IMR-90 (cell line): ENCODE results near the gene TSHZ3. TPM values are rescaled to one million over a fixed set of nuclear protein-coding genes. Genes with fewer than 3 reads are reported as not detected.

ENCODE experiments used
- ATAC-seq: fragments of 200-7000 bp; cut with Tn5 transposase; 2 replicates; pipeline ENCODE4 v1.9.1; 2020; ENCODE audit warnings: low read depth, mild to moderate bottlenecking, moderate library complexity
- BruUV-seq: library from RNA; stranded (reverse); fragments of 400-500 nt; replicated peaks from 2 replicates; lab custom pipeline; 2021; lab: Mats Ljungman, UMichigan
- CTCF ChIA-PET: fragments of 300-600 bp; formaldehyde crosslinking; extraction: SDS; loops from one replicate; lab custom pipeline; 2021; ENCODE audit warnings: antibody characterized with exemption; lab: Yijun Ruan, JAX
- POLR2A ChIA-PET: fragments of 300-600 bp; sonication (Branson Sonifier 250); formaldehyde crosslinking; loops from one replicate; lab custom pipeline; 2022; ENCODE audit warnings: antibody characterized with exemption; ENCODE audit not compliant: unreplicated experiment; lab: Charles Lee
- DNase-seq: peaks from one replicate; pipeline ENCODE4 v3.0.0; 2013
- H2AFZ ChIP-seq: replicated peaks from 2 replicates; pipeline ENCODE3; 2013; ENCODE audit warnings: low read length, mild to moderate bottlenecking; ENCODE audit not compliant: poor library complexity
- H2AK5ac ChIP-seq: 2 replicates; pipeline ENCODE4 v1.6.1; 2013; ENCODE audit warnings: low read depth, low read length, inconsistent platforms
- H2AK9ac ChIP-seq: replicated peaks from 2 replicates; pipeline ENCODE3; 2013; ENCODE audit warnings: mild to moderate bottlenecking, low read depth, low read length, moderate library complexity; ENCODE audit not compliant: poor library complexity
- H2BK120ac ChIP-seq: 2 replicates; pipeline ENCODE4 v1.6.1; 2013; ENCODE audit warnings: low read depth, low read length, inconsistent platforms
- H2BK15ac ChIP-seq: 3 replicates; pipeline ENCODE4 v1.6.1; 2013; ENCODE audit warnings: low read depth, low read length, inconsistent platforms
- H2BK20ac ChIP-seq: 2 replicates; pipeline ENCODE4 v1.6.1; 2013; ENCODE audit warnings: low read depth, mild to moderate bottlenecking, inconsistent platforms, low read length, moderate library complexity
- H2BK5ac ChIP-seq: 2 replicates; pipeline ENCODE4 v1.6.1; 2013; ENCODE audit warnings: mild to moderate bottlenecking, low read depth, low read length, inconsistent platforms; ENCODE audit not compliant: poor library complexity, severe bottlenecking
- H3K14ac ChIP-seq: replicated peaks from 2 replicates; pipeline ENCODE4 v1.6.1; 2013; ENCODE audit warnings: low read depth, low read length, inconsistent platforms
- H3K18ac ChIP-seq: 2 replicates; pipeline ENCODE4 v1.6.1; 2013; ENCODE audit warnings: low read depth, low read length, control low read depth
- H3K23ac ChIP-seq: 2 replicates; pipeline ENCODE4 v1.6.1; 2013; ENCODE audit warnings: low read depth, low read length, inconsistent platforms
- H3K27ac ChIP-seq: 2 replicates; pipeline ENCODE4 v1.5.1; 2013; ENCODE audit warnings: mild to moderate bottlenecking, control low read depth, low read length; ENCODE audit not compliant: insufficient read depth
- H3K27me3 ChIP-seq: 2 replicates; pipeline ENCODE4 v1.6.1; 2013; ENCODE audit warnings: low read length; ENCODE audit not compliant: control insufficient read depth, insufficient read depth
- H3K36me3 ChIP-seq: 2 replicates; pipeline ENCODE4 v1.6.1; 2013; ENCODE audit warnings: low read length, mixed read lengths; ENCODE audit not compliant: control insufficient read depth, insufficient read depth
- H3K4ac ChIP-seq: 2 replicates; pipeline ENCODE4 v1.6.1; 2013; ENCODE audit warnings: low read depth, low read length, inconsistent platforms
- H3K4me1 ChIP-seq: 2 replicates; pipeline ENCODE4 v1.6.1; 2013; ENCODE audit warnings: low read length, mixed read lengths; ENCODE audit not compliant: control insufficient read depth, insufficient read depth
- H3K4me2 ChIP-seq: 2 replicates; pipeline ENCODE4 v1.6.1; 2013; ENCODE audit warnings: low read depth, mild to moderate bottlenecking, control low read depth, low read length, moderate library complexity
- H3K4me3 ChIP-seq: 2 replicates; pipeline ENCODE4 v1.5.1; 2013; ENCODE audit warnings: low read depth, mild to moderate bottlenecking, control low read depth, low read length, moderate library complexity; ENCODE audit not compliant: insufficient read depth
- H3K56ac ChIP-seq: 2 replicates; pipeline ENCODE4 v1.6.1; 2013; ENCODE audit warnings: low read length, inconsistent platforms; ENCODE audit not compliant: insufficient read depth; ENCODE audit errors: extremely low read depth
- H3K79me1 ChIP-seq, 2 experiments: 2 replicates each; pipeline ENCODE4 v1.6.1; 2013; ENCODE audit warnings: low read length in 2 of 2, inconsistent platforms in 1 of 2, low read depth in 1 of 2
- H3K9ac ChIP-seq: 2 replicates; pipeline ENCODE4 v1.6.1; 2013; ENCODE audit warnings: low read depth, low read length, control low read depth
- H3K9me1 ChIP-seq: 2 replicates; pipeline ENCODE4 v1.6.1; 2013; ENCODE audit warnings: low read length, inconsistent platforms; ENCODE audit not compliant: insufficient read depth
- H3K9me3 ChIP-seq: 2 replicates; pipeline ENCODE4 v1.6.1; 2013; ENCODE audit warnings: low read length; ENCODE audit not compliant: control insufficient read depth, insufficient read depth
- H4K20me1 ChIP-seq: 2 replicates; pipeline ENCODE4 v1.6.1; 2013; ENCODE audit warnings: low read length, inconsistent platforms; ENCODE audit not compliant: insufficient read depth
- H4K5ac ChIP-seq: 2 replicates; pipeline ENCODE4 v1.6.1; 2013; ENCODE audit warnings: mild to moderate bottlenecking, low read depth, low read length, control low read depth
- H4K8ac ChIP-seq, 2 experiments: 2 replicates each; pipeline ENCODE4 v1.6.1; 2013; ENCODE audit warnings: low read depth in 2 of 2, low read length in 2 of 2, control low read depth in 1 of 2, inconsistent platforms in 1 of 2
- H4K91ac ChIP-seq: 2 replicates; pipeline ENCODE4 v1.6.1; 2013; ENCODE audit warnings: low read depth, low read length, inconsistent platforms; ENCODE audit not compliant: insufficient read depth
- BHLHE40 ChIP-seq: fragments of 150-350 bp; IDR thresholded peaks from 2 replicates; pipeline ENCODE4 v1.6.1; 2016; ENCODE audit warnings: mild to moderate bottlenecking, low read depth, low read length
- CEBPB ChIP-seq: IDR thresholded peaks from 2 replicates; pipeline ENCODE4 v1.6.1; 2012; ENCODE audit warnings: low read depth, low read length, improper control_type of control experiment
- RAD21 ChIP-seq: IDR thresholded peaks from 2 replicates; pipeline ENCODE4 v1.6.1; 2012; ENCODE audit warnings: low read length, improper control_type of control experiment
- RCOR1 ChIP-seq: IDR thresholded peaks from 2 replicates; pipeline ENCODE4 v1.6.1; 2012; ENCODE audit warnings: mild to moderate bottlenecking, low read length, improper control_type of control experiment; ENCODE audit not compliant: insufficient replicate concordance
- WGBS, 2 experiments: methylation state at CpG; one replicate each; pipeline versions ENCODE4 v1.1.5 to v1.1.7; 2013; ENCODE audit warnings: missing lambda C conversion rate in 2 of 2; ENCODE audit not compliant: insufficient read length in 1 of 2; ENCODE audit errors: extremely low coverage in 2 of 2; 5-methylcytosine and 5-hydroxymethylcytosine counted together
- dilution Hi-C: fragments of 300-500 bp; cut with HindIII; formaldehyde crosslinking; loops from one replicate; pipeline ENCODE4 v1.14.3; 2018; ENCODE audit warnings: low sequenced_read_pairs; ENCODE audit not compliant: unreplicated experiment
- in situ Hi-C: fragments of 300-500 bp; cut with MboI; formaldehyde crosslinking; loops from 3 replicates; pipeline ENCODE4 v1.14.3; 2019; ENCODE audit warnings: low sequenced_read_pairs, inconsistent platforms, mixed read lengths
- intact Hi-C: fragments of 100-400 bp; cut with micrococcal nuclease; formaldehyde crosslinking; loops from 2 replicates; pipeline ENCODE4 v1.10.0; 2022
- polyA plus RNA-seq, 3 experiments: library from polyadenylated mRNA; depleted of rRNA; stranded (reverse); fragments of >200 nt; gene quantifications; 2 replicates each; pipeline ENCODE4 v1.2.3, GENCODE V29; 2012; ENCODE audit warnings: low replicate concordance in 1 of 3
- total RNA-seq: library from RNA; depleted of rRNA; stranded (reverse); fragments of >200 nt; gene quantifications from 2 replicates; pipeline ENCODE4 v1.2.3, GENCODE V29; 2012
- TF ChIP-seq, protein P1 (sequence below): fragments of 150-350 bp; IDR thresholded peaks from 2 replicates; pipeline ENCODE4 v1.6.1; 2017; ENCODE audit warnings: mild to moderate bottlenecking, antibody characterized with exemption, low read length, low read depth
- TF ChIP-seq, protein P2 (sequence below): conservative IDR thresholded peaks from 2 replicates; pipeline ENCODE4 v1.5.1; 2012; ENCODE audit warnings: mild to moderate bottlenecking, low read depth, low read length, improper control_type of control experiment

The TSHZ3 gene
- total and polyA plus RNA-seq, 2 of the 4 experiments (the other 2 are of a cell fraction): 8.1 to 13.0 TPM

DNA sequence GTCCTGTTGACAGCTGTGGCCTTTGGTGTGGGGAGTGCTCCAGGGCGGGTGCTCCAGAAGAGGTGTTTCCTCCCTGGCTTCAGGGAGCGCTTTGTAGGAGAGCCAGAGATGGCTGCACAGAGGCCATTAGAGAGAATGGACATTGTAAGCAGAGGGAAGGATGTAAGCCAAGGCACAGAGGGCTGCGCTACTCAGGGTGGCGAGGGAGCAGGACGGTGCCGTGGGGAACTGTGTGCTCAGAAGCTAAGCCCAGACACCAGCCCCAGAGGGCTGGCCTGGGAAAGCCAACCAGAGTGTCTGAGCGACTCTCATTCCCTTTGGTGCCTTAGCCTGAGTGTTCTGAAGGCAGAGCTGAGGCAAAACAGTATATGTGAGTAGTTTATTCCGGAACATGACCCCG lies 92.2 kb downstream of the TSHZ3 start:
- no peak overlapping the region for H2BK120ac ChIP-seq
- POLR2A ChIA-PET: no interaction called here
- no peak overlapping the region for H3K4me2 ChIP-seq
- no peak overlapping the region for H4K5ac ChIP-seq
- CTCF ChIA-PET: no interaction called here
- intact Hi-C loops (no loop called here), in situ Hi-C loops (no loop called here), dilution Hi-C loops (no loop called here)
- ATAC-seq (no peak), DNase-seq (no peak)
- no TSS peak for BruUV-seq
- H2AK5ac ChIP-seq: 0 out of 2 replicates have a peak overlapping the region, but pooled peaks have one; percentile 20
- no peak overlapping the region for H3K27ac ChIP-seq
- no peaks in the 10 kb centered on the region for H3K9me3 ChIP-seq
- H4K91ac ChIP-seq: no peak overlapping the region
- no peak overlapping the region for H2BK5ac ChIP-seq
- no peak overlapping the region for H3K4ac ChIP-seq
- no peak overlapping the region for H2BK15ac ChIP-seq
- WGBS, 2 experiments: 98% methylated on average over 4 of the region's 9 CpGs; no CpG with 5 or more reads in 1 of the 2 experiments
- no peak for TF ChIP-seq BHLHE40
- TF ChIP-seq, protein P1, sequence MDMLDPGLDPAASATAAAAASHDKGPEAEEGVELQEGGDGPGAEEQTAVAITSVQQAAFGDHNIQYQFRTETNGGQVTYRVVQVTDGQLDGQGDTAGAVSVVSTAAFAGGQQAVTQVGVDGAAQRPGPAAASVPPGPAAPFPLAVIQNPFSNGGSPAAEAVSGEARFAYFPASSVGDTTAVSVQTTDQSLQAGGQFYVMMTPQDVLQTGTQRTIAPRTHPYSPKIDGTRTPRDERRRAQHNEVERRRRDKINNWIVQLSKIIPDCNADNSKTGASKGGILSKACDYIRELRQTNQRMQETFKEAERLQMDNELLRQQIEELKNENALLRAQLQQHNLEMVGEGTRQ: no peak
- no peak for TF ChIP-seq CEBPB
- no peak for TF ChIP-seq RAD21
- TF ChIP-seq RCOR1: no peak
- TF ChIP-seq, protein P2, sequence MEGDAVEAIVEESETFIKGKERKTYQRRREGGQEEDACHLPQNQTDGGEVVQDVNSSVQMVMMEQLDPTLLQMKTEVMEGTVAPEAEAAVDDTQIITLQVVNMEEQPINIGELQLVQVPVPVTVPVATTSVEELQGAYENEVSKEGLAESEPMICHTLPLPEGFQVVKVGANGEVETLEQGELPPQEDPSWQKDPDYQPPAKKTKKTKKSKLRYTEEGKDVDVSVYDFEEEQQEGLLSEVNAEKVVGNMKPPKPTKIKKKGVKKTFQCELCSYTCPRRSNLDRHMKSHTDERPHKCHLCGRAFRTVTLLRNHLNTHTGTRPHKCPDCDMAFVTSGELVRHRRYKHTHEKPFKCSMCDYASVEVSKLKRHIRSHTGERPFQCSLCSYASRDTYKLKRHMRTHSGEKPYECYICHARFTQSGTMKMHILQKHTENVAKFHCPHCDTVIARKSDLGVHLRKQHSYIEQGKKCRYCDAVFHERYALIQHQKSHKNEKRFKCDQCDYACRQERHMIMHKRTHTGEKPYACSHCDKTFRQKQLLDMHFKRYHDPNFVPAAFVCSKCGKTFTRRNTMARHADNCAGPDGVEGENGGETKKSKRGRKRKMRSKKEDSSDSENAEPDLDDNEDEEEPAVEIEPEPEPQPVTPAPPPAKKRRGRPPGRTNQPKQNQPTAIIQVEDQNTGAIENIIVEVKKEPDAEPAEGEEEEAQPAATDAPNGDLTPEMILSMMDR: no peak
- H2BK20ac ChIP-seq: no peak overlapping the region
- H3K56ac ChIP-seq: no peak overlapping the region
- H3K23ac ChIP-seq: no peak overlapping the region
- H4K20me1 ChIP-seq: no peaks in the 10 kb centered on the region
- H3K4me3 ChIP-seq: no peak overlapping the region
- H3K9me1 ChIP-seq: peaks cover 12% of the 10 kb centered on the region; the same call in 1 of the 2 replicates
- no peak overlapping the region for H3K9ac ChIP-seq
- H3K79me1 ChIP-seq: no peaks in the 10 kb centered on the region
- no peak overlapping the region for H3K18ac ChIP-seq
- H3K4me1 ChIP-seq: peaks cover 12% of the 10 kb centered on the region
- H3K27me3 ChIP-seq: no peaks in the 10 kb centered on the region
- H3K36me3 ChIP-seq: no peaks in the 10 kb centered on the region
- H2AK9ac ChIP-seq: peak overlapping the region; percentile 34
- no peak overlapping the region for H3K14ac ChIP-seq
- H2AFZ ChIP-seq: no peak overlapping the region
- H4K8ac ChIP-seq: no peak overlapping the region
